AG04450 (cell line): ENCODE measurements around the gene PIM3. TPM values are rescaled to one million over a fixed set of nuclear protein-coding genes. Genes with fewer than 3 reads are reported as not detected.

ENCODE experiments used
- CTCF ChIA-PET: fragments of 300-600, 350-600 bp; formaldehyde crosslinking; extraction: SDS; loops from one replicate; lab custom pipeline; 2022; ENCODE audit warnings: antibody characterized with exemption, inconsistent platforms; lab: Charles Lee
- POLR2A ChIA-PET: fragments of 350-600 bp; formaldehyde crosslinking; extraction: SDS; loops from one replicate; lab custom pipeline; 2021; ENCODE audit warnings: antibody characterized with exemption, inconsistent platforms; lab: Yijun Ruan, JAX
- DNase-seq: peaks from one replicate; pipeline ENCODE4 v3.0.0-alpha.2; 2011; ENCODE audit warnings: low read depth, low spot score
- H3K27ac ChIP-seq: one replicate; pipeline ENCODE4 v1.5.1; 2012; ENCODE audit warnings: low read depth, low read length, control low read depth
- H3K27me3 ChIP-seq: one replicate; pipeline ENCODE4 v1.6.0; 2012; ENCODE audit warnings: low read length; ENCODE audit not compliant: control insufficient read depth, insufficient read depth
- H3K4me3 ChIP-seq: 2 replicates; pipeline ENCODE4 v1.5.1; 2011; ENCODE audit warnings: mild to moderate bottlenecking, low read depth, low read length, control low read depth
- H3K9me3 ChIP-seq: 2 replicates; pipeline ENCODE4 v1.5.1; 2012; ENCODE audit warnings: low read length; ENCODE audit not compliant: control insufficient read depth, insufficient read depth
- polyA plus RNA-seq: library from polyadenylated mRNA; depleted of rRNA; stranded (reverse); fragments of >200 nt; gene quantifications from 2 replicates; pipeline ENCODE4 v1.2.3, GENCODE V29; 2011
- TF ChIP-seq, protein P1 (sequence below): IDR thresholded peaks from 2 replicates; pipeline ENCODE4 v1.5.1; 2011; ENCODE audit warnings: low read depth, low read length, control low read depth, inconsistent platforms

PIM3 gene
- polyA plus RNA-seq, 1 experiment, result 6.1 TPM

DNA sequence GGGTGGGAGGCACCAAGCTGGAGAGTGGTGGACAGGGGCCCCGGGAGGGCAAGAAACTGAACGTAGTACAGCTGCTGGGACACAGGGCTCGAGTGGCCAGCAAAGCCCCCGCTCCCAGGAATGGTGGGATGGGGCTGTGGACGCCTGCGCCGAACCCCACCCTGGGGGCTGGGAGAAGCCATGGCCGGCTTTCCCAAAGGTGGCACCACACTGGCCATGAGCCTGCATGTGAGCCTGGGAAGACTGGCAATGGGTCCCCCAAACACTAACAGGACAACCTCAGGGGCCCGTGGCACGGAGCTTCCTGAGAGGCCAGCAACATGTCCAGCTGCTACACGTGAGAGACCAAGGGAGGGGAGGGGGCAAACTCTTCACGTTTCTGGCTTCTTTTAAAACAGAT lies 46.3 kb upstream of the PIM3 start:
- TF ChIP-seq, protein P1, sequence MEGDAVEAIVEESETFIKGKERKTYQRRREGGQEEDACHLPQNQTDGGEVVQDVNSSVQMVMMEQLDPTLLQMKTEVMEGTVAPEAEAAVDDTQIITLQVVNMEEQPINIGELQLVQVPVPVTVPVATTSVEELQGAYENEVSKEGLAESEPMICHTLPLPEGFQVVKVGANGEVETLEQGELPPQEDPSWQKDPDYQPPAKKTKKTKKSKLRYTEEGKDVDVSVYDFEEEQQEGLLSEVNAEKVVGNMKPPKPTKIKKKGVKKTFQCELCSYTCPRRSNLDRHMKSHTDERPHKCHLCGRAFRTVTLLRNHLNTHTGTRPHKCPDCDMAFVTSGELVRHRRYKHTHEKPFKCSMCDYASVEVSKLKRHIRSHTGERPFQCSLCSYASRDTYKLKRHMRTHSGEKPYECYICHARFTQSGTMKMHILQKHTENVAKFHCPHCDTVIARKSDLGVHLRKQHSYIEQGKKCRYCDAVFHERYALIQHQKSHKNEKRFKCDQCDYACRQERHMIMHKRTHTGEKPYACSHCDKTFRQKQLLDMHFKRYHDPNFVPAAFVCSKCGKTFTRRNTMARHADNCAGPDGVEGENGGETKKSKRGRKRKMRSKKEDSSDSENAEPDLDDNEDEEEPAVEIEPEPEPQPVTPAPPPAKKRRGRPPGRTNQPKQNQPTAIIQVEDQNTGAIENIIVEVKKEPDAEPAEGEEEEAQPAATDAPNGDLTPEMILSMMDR, result no peak
- CTCF ChIA-PET, result no interaction called here
- POLR2A ChIA-PET, result no interaction called here
- no peak for DNase-seq
- Histone ChIP-seq H3K4me3 (no peak overlapping the region), H3K9me3 (no peaks in the 10 kb centered on the region; the same call in 1 of the 2 replicates), H3K27me3 (no peaks in the 10 kb centered on the region), H3K27ac (no peak overlapping the region)

DNA sequence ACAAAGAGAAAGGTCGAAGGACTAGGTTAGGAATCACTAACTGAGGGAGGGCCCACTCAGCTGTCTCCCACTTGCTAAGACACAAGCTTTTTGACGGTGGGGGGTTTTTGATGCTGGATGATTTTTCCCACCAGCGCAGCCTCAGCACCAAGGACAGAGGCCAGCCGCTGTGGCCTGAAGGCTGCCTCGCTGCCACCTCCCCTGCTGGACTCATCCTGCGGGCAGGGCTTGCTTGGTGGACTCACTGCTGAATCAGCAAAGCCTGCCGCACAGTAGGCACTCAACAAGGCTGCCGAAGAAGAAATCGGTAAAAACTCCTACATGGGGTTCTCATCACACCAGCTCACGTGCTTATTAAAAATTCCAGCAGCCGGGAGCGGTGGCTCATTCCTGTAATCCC lies 45.0 kb upstream of the PIM3 start:
- POLR2A ChIA-PET, result no interaction called here
- Histone ChIP-seq H3K27me3 (no peaks in the 10 kb centered on the region), H3K9me3 (no peaks in the 10 kb centered on the region; the same call in 1 of the 2 replicates), H3K27ac (no peak overlapping the region), H3K4me3 (no peak overlapping the region)
- no peak for DNase-seq
- CTCF ChIA-PET, result no interaction called here
- TF ChIP-seq, protein P1, result no peak

DNA sequence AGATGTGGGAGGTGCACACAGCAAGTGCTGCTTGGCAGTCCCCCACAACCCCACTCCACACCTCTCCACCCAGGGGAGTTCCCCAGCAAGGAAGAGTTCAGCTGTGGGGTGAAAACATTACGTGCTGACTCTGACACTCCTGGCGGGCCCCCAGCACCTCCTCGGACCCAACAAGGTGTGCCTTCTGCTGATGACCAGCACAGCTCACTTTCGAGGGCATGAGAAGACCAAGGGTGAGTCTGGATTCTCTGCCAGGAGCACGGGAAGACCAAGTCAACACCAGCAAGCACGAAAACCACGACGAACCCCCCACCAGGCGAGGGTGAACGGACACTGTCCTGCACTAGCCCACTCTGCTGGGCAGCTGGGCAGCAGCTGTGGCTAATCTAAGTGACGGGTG lies 43.7 kb upstream of the PIM3 start:
- CTCF ChIA-PET, result no interaction called here
- Histone ChIP-seq H3K9me3 (no peaks in the 10 kb centered on the region; the same call in 1 of the 2 replicates), H3K4me3 (no peak overlapping the region), H3K27ac (no peak overlapping the region), H3K27me3 (no peaks in the 10 kb centered on the region)
- TF ChIP-seq, protein P1, result no peak
- DNase-seq, result no peak
- POLR2A ChIA-PET, result no interaction called here

DNA sequence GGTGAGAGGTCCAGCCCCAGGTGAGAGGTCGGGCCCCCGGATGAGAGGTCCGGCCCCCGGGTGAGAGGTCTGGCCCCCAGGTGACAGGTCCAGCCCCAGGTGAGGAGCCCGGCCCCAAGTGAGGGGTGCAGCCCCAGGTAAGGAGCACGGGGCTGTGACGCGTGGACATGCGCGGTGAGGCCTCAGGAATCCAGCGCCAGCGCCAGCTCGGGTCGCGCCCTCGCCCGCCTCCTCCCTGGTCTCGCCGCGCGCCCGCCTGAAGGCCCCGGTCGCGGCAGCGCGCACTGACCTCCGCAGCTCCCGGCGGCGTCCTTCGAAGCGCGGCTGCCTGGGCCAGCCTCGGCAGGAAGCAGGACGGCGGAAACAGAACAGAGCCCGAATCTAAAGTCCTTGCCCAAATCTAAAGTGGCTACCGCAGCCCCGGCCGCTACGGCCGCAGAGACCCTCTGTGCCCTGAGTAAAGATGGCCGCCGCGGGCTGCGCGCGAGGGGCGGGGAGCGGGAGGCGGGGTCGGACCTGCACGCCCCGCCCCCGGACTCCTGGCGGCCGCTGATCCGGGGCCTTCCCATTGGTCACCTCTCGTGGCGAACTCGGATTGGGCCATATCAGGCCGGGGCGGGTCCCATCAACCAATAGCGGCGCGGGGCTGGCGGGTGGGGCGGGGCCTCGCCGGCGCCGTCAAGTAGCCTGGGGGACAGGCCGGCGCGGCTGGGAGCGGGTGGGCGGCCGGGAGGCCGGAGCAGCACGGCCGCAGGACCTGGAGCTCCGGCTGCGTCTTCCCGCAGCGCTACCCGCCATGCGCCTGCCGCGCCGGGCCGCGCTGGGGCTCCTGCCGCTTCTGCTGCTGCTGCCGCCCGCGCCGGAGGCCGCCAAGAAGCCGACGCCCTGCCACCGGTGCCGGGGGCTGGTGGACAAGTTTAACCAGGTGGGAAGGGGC lies 42.3 kb upstream of the PIM3 start, which contains the start of the genes ALG12 and CRELD2:
TSS of gene ALG12 (minus strand) at position 465 of the 937 bp plus-strand sequence. CDS start 4,673 bp downstream, outside the sequence.
TSS of gene CRELD2 (plus strand) at position 661 of the 937 bp plus-strand sequence. CDS start at position 797, 136 bp downstream.
- DNase-seq, result peak; percentile 91
- H3K27ac ChIP-seq, result peak within 1 kb of the TSS; percentile 77
- TF ChIP-seq, protein P1, result no peak
- H3K9me3 ChIP-seq, result no peaks in the 10 kb centered on the region; the same call in 1 of the 2 replicates
- peak within 1 kb of the TSS; percentile 81 for H3K4me3 ChIP-seq
- ChIA-PET CTCF (no interaction called here), POLR2A (interaction anchor here (1.0 to 1.1 kb wide), 2 partner anchors 10 to 150 kb away, joined by 3 read pairs; no protein-coding TSS in a partner anchor)
- H3K27me3 ChIP-seq, result no peaks in the 10 kb centered on the region
